Choroid plexus epithelial cell (primary cell): ENCODE measurements around the gene KHDC1L.
"Not testable (repeated sequence)": the region's sequence is repeated elsewhere in the genome, so short reads cannot be mapped to it uniquely, and the experiment has no call there.

ENCODE experiments used
- DNase-seq: peaks from one replicate; pipeline ENCODE4 v3.0.0-alpha.2; 2010; ENCODE audit warnings: low read depth
- H3K4me3 ChIP-seq: 2 replicates; pipeline ENCODE4 v1.5.1; 2011; ENCODE audit warnings: low read depth, mild to moderate bottlenecking, control low read depth, low read length, moderate library complexity
- CTCF ChIP-seq: conservative IDR thresholded peaks from 2 replicates; pipeline ENCODE4 v1.5.1; 2011; ENCODE audit warnings: low read depth, mild to moderate bottlenecking, control low read depth, inconsistent platforms, low read length, moderate library complexity

The KHDC1L gene

GRCh38 chr6:73225396-73225795 is at the start of gene KHDC1L:
Gene KHDC1L, minus strand, starts transcription at chr6:73225496. Its CDS starts 88 bp downstream, at chr6:73225408.
- no peak for DNase-seq
- TF ChIP-seq CTCF: no peak
- no peak within 1 kb of the TSS for H3K4me3 ChIP-seq

GRCh38 chr6:73269296-73269695 is 44.0 kb upstream of the KHDC1L start:
- not testable (repeated sequence) for H3K4me3 ChIP-seq, DNase-seq

- DNase-seq, H3K4me3 ChIP-seq: not testable (repeated sequence)
These were observed 43.6 kb upstream of the KHDC1L start for GRCh38 chr6:73268896-73269295.

- no peak overlapping the region for H3K4me3 ChIP-seq
- DNase-seq: no peak
- no peak for TF ChIP-seq CTCF
These were observed 39.1 kb upstream of the KHDC1L start for GRCh38 chr6:73264446-73264845.

GRCh38 chr6:73263570-73263909 is 38.2 kb upstream of the KHDC1L start:
- no peak for TF ChIP-seq CTCF

GRCh38 chr6:73262671-73263569 is 37.6 kb upstream of the KHDC1L start, which contains the start of gene KHDC1:
Gene KHDC1, minus strand, starts transcription at chr6:73263196. Its CDS starts 20,679 bp downstream, at chr6:73242517.
- DNase-seq: peak; percentile 60
- peak within 1 kb of the TSS; percentile 78 for H3K4me3 ChIP-seq
- peak; percentile 20 for TF ChIP-seq CTCF

More at GRCh38 chr6:73263570-73263909, 38.2 kb upstream of the KHDC1L start:
- H3K4me3 ChIP-seq: peak overlapping the region; percentile 78
- no peak for DNase-seq

- no peak overlapping the region for H3K4me3 ChIP-seq
- DNase-seq: no peak
- TF ChIP-seq CTCF: peak; percentile 6
These were observed 33.4 kb upstream of the KHDC1L start for GRCh38 chr6:73258721-73259120.

- not testable (repeated sequence) for DNase-seq, H3K4me3 ChIP-seq
These were observed 29.0 kb upstream of the KHDC1L start for GRCh38 chr6:73254323-73254722.
